ENCODE results near the gene OR2G3.

Gene OR2G3

GRCh38 chr1:247605286-247605685 lies at the start of gene OR2G3:
Gene OR2G3, plus strand, starts transcription at chr1:247605586. Its CDS starts 0 bp downstream, at chr1:247605586.
- DNase-seq (ENCODE audit: low read depth in 2 of 2) = no peak

- no peak for DNase-seq (ENCODE audit: low read depth in 2 of 2)
Observed at GRCh38 chr1:247557926-247558674, 47.3 kb upstream of the OR2G3 start.

DNA sequence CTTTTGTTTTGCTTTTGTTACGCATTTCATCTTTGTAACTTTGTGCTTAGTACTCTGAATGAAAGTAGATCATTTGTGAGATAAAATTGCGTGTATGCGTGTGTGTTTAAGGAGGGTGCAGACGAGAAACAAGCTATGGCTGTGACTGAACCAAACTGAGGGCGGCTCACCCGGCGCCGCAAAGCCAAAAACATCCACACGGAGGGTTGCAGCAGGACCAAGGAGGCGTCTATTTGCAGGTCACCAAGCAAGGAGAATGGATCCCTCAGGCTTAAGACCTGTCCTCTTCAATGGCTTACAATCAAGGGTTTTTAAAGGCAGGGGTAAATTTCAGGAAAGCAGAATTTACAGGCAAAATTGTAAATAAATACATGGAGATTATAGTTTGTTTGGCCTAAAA lies 43.7 kb upstream of the OR2G3 start:
- DNase-seq (ENCODE audit: low read depth in 2 of 2) = no peak

- no peak for DNase-seq (ENCODE audit: low read depth in 2 of 2)
Observed at GRCh38 chr1:247562198-247562597, 43.2 kb upstream of the OR2G3 start.

- no peak for DNase-seq (ENCODE audit: low read depth in 2 of 2)
Observed at GRCh38 chr1:247574236-247574635, 31.1 kb upstream of the OR2G3 start.

DNA sequence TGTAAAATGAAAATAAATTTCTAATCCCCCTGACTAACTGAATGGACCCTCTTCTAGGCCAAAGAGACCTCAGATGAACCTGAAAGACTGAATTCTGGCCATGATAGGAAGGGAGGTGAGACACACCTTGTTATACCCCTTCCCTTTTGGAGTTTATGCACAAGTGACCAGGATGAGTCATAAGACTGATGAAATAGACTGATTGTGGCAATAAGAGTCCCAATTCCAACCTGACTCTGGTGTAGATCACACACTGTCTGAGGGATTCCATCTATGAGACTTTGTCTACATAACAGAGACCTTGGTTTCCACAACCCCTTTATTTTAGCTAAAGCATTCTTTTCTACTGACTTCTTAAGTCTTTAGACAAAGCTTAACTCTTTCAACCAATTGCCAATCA lies 30.7 kb upstream of the OR2G3 start:
- no peak for DNase-seq (ENCODE audit: low read depth in 2 of 2)

DNA sequence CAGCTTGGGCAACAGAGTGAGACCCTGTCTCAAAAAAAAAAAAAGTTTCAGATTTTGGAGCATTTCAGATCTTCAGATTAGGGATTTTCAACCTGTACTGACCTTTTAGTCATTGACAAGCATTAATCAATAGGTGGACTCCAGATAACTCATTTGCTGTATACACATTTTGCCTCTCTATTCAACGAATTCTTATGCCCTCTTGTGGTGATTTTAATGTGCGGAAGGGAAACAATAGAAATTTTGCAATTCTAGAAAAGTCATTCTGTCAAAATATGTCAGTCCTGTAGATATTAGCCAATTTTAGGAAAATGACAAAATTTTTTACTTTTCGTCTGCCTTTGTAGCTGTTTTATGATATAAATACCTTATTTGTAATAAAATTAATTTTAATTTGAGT lies 28.9 kb upstream of the OR2G3 start:
- no peak for DNase-seq (ENCODE audit: low read depth in 2 of 2)

- DNase-seq (ENCODE audit: low read depth in 2 of 2) = no peak
Observed at GRCh38 chr1:247578946-247579460, 26.4 kb upstream of the OR2G3 start.

GRCh38 chr1:247588060-247588459 lies 17.3 kb upstream of the OR2G3 start, which contains the start of gene OR2G2:
Gene OR2G2, plus strand, starts transcription at chr1:247588360. Its CDS starts 0 bp downstream, at chr1:247588360.
- DNase-seq (ENCODE audit: low read depth in 2 of 2) = no peak

GRCh38 chr1:247613405-247613804 lies 8.0 kb downstream of the OR2G3 start:
- DNase-seq (ENCODE audit: low read depth in 2 of 2) = no peak

- no peak for DNase-seq (ENCODE audit: low read depth in 2 of 2)
Observed at GRCh38 chr1:247614625-247615024, 9.2 kb downstream of the OR2G3 start.

DNA sequence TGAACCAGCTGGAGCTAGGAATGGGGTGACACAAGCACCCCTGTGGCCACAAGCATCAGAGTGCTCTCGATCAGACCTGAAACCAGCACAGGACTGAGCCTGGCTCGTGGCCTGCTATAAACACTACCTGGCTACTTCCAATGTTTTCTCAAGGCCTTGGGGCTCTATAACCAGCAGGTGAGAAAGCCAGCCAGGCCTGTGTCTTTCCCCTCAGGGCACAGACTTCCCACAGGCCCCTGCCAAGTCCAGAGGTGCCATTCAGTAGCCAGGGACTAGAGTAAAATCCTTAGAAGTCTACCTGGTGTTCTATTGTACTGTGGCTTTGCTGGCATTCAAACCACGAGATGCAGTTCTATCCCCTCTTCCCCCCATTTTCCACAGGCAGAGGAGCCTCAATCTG lies 22.6 kb downstream of the OR2G3 start:
- no peak for DNase-seq (ENCODE audit: low read depth in 2 of 2)

GRCh38 chr1:247638011-247638410 lies 32.6 kb downstream of the OR2G3 start:
- no peak for DNase-seq (ENCODE audit: low read depth in 2 of 2)

GRCh38 chr1:247638781-247639180 lies 33.4 kb downstream of the OR2G3 start:
- DNase-seq (ENCODE audit: low read depth in 2 of 2) = no peak

- DNase-seq (ENCODE audit: low read depth in 2 of 2) = peak; percentile 4 to 30
Observed at GRCh38 chr1:247639381-247639981, 34.1 kb downstream of the OR2G3 start.

DNA sequence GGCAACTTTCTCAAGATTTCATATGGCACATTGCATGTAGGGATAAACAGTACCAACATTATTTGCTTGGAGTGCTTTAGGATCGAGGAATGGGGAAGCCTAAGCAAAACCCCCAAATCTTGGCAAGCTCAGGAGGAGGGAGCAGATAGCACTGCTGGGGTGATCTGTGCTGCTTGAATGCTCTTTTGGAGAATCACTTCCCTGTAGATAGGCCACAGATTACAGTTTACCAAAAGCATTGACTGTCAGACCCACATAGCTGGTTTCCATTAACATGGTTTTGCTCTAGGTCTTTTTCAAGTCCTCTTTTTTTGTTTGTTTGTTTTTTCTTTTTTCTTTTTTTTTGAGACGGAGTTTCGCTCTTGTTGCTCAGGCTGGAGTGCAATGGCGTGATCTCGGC lies 37.4 kb downstream of the OR2G3 start:
- no peak for DNase-seq (ENCODE audit: low read depth in 2 of 2)

DNA sequence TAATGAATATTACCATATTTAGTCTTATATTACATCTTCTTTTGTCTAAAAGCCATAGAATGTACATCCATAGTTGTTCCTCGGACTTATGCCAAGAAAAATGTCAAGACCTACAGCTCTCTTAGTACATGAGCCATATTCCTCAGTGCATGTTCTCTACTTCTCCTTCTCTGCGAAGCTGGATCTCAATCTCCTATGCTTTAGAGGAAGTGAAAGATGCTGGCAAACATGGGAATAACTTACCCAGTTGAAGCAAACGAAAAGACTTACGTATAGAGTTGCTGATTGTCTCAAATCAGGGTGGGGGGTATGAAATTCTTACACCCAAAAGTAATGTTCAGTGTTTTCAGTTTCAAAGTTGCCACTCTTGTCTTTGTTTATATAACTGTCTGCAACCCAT lies 41.5 kb downstream of the OR2G3 start:
- DNase-seq (ENCODE audit: low read depth in 2 of 2) = no peak

DNA sequence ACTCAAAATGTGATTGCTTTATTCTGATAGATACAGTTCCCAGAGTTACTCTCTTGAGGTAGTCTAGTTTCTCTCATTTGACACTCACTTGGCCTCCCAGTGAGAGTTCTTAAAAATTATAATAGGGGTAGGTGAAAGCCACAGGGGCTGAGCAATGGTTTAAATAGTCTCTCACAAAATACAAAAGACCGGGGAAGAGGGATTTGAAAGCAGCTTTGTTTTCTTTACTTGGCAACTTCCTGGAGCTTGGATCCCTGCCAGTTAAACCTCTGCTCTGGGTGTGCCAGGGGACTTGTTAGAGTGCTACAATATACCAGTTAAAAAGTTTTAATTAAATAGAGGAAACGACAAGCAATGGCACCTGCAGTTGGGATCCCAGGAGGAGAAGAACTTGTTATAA lies 42.5 kb downstream of the OR2G3 start:
- DNase-seq (ENCODE audit: low read depth in 2 of 2) = no peak

DNA sequence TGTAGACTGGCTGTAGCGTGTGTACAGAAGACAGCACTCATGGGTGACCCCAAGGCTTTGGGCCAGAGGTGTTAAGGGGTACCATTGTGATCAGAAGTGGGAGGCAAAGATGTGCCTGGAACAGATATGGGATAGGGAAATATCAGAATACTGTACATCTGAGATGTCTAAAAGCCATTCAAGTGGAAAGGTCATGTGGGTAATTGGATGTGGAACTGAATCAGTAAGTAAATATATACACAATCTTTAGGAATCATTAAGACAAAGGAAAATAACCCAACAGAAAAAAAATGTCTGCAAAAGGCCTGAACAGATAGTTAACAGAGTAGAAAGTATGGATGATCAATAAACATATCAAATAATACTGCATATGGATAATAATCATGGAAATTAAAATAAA lies 47.7 kb downstream of the OR2G3 start:
- DNase-seq (ENCODE audit: low read depth in 2 of 2) = no peak
